Erythroblast (primary cell): Measurements from ENCODE around the gene B4GALNT3.

ENCODE experiments used
- DNase-seq, 2 experiments: peaks; one replicate each; lab custom pipeline; 2025; lab: John Stamatoyannopoulos, UW
- GATA1 ChIP-seq: IDR thresholded peaks from 2 replicates; pipeline ENCODE4 v1.6.1; 2011; ENCODE audit warnings: low read depth, mild to moderate bottlenecking, control low read depth, low read length, moderate library complexity
- POLR2A ChIP-seq: IDR thresholded peaks from 2 replicates; pipeline ENCODE4 v1.6.1; 2011; ENCODE audit warnings: mild to moderate bottlenecking, low read length

Gene B4GALNT3

GRCh38 chr12:460261-461230 lies 807 bp downstream of the B4GALNT3 start:
- DNase-seq = no peak
- TF ChIP-seq POLR2A (no peak), GATA1 (no peak)

- TF ChIP-seq GATA1 (no peak), POLR2A (no peak)
- DNase-seq = no peak
Observed at GRCh38 chr12:461425-461824, 1.7 kb downstream of the B4GALNT3 start.

DNA sequence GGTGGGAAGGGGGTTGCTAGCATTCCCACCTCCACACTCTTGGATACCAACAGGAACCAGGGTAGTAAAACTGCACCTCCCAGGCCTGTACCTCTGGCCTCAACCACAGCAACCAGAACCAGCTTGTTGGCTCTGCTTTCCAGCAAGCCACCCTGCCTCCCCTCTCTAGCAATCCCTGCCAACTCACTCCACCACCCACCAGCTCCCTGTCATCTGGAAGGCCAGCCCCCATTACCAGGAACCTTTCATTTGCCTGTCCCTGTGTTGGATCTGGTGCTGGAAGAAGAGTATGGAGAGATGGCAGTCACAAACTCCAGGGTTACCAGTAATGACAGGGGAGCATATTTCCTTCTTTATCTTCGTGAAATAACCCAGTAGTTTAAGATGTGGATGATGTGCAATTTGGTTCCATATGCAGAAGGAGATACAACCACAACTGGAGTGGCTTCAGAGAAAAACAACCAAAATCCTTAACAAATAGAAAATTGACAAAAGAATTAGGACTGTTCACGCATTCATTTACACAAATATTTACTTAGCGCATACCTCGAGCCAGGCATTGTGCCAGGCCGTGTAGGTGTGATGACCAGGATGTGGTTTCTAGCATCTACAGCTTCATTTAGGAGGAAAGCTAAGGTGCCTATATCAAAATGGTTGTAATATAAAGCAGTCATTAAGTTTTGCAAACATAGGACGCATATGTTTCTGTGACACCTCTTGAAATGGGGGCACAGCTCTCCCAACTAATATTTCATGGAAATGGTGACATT lies 3.4 kb downstream of the B4GALNT3 start:
- TF ChIP-seq GATA1 (no peak), POLR2A (no peak)
- no peak for DNase-seq

DNA sequence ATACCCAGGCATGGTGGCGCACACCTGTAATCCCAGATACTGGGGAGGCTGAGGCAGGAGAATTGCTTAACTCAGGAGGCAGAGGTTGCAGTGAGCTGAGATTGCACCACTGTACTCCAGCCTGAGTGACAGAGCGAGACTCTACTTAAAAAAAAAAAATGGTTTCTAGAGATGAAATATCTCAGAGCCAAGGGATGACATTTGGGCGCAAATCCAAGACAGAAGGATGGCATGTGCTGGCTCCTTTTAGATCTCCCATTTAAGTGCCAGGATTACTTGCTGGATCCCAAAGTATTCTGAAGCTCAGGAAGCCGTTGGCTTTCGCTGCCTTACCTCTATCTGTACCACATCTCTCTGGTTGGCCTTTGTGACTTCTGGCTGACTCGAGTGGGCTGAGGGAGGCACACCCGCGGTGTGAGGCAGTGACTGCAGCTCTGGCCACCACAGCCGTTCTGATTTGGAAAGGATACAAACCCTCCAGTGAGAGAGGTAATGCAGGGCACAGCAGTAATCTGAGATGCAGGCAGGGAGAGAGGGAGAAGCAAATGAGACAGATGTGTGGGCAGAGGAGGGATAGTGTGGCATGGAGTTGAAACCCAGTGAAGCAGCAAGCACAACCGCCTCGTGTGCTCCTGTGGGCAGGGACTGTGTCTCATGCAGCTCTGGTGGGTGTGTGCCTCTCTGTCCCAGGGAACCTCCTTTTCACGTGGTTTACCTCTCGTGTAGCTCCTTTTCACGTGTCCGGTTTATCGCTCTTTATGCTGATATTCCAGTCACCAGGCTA lies 4.9 kb downstream of the B4GALNT3 start:
- no peak for DNase-seq
- no peak for TF ChIP-seq POLR2A
- no peak for TF ChIP-seq GATA1

DNA sequence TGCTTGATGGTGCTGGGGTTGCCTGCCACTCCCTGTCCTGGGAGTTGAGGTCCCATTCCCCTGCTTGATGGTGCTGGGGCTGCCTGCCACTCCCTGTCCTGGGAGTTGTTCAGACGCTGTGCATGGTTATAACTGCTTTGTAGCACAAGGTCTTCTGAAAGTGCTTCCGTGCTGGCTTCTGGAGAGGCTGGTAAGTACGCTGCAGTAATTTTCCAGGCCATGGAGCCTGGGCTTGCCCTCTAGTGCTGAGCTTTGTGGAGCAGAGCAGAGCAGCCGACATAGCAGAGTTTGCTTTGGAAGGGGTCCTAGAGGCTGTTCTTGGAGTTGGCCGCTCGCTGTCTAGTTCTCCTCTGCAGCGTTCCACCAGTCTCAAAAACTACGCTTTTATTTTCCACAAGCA lies 6.3 kb downstream of the B4GALNT3 start:
- DNase-seq = no peak
- TF ChIP-seq POLR2A (no peak), GATA1 (no peak)

DNA sequence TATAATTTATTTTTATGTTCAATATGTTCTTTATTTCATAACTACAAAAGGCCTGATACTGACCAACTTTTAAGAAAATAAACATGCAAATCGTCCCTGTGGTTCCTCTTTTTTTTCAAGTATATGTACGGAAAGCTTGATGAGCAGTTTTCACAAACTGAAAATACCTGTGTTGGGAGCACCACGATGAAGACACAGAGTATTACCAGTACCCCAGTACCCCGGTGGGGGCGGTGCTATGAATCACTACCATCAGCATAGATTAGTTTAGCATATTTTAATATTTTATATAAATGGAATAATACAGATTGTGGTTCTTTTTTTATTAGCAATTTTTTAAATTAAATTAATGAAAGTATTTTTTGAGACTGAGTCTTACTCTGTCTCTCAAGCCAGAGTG lies 7.0 kb downstream of the B4GALNT3 start:
- DNase-seq = no peak
- no peak for TF ChIP-seq GATA1

DNA sequence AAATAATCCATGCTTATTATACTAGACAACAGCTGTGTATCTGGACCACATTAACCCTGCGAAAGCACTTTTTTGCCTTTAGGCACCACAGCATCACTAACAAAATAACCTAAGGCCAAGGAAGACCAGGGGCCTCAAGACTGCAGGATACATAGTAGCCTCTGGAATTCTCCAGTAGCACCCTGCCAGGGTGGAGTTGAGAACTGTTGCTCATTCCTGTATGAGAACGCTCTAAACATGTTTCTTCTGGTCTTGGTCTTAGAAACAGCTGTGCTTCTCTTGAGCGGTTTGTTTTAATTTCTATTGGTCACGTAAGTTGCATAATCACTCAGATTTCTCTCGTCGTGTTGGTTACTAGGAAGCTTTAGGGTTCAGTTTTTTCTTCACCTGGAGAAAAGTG lies 7.9 kb downstream of the B4GALNT3 start:
- TF ChIP-seq POLR2A (no peak), GATA1 (no peak)
- DNase-seq = no peak

DNA sequence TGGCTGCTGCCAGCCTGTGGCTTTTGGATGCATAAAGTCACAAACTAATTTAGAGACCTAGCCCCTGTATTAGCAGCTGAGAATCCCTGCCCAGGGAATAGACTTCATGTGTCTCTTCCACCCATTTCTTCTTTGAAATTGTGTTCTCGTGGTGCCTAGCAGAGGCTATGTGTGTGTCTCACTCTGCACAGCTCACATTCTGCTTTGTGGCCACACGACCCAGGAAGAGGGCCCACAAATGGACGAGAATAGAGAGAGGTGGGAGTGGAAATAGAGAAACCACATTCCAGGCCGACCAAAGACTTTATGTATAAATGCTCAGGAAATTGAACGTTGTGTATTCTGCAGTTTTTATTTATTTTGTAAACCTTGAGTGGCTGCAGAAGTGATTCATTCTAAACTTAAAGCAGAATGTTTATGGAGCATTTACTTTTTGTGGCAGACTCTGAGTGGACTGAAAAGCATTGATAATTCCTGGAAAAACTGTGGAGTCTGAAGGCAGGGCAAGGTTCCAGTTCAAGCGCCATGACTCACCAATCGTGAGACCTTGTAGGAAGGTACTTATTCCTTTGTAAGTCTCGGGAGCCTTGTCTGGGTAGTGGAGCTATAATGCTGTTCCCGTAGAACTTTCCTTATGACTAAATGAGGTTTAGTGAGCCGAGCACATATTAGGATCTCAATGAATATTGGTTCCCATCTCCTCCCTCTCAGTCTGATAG lies 9.1 kb downstream of the B4GALNT3 start:
- no peak for DNase-seq
- no peak for TF ChIP-seq POLR2A
- no peak for TF ChIP-seq GATA1

GRCh38 chr12:470133-470532 lies 10.4 kb downstream of the B4GALNT3 start:
- DNase-seq = no peak
- TF ChIP-seq GATA1 (no peak), POLR2A (no peak)

DNA sequence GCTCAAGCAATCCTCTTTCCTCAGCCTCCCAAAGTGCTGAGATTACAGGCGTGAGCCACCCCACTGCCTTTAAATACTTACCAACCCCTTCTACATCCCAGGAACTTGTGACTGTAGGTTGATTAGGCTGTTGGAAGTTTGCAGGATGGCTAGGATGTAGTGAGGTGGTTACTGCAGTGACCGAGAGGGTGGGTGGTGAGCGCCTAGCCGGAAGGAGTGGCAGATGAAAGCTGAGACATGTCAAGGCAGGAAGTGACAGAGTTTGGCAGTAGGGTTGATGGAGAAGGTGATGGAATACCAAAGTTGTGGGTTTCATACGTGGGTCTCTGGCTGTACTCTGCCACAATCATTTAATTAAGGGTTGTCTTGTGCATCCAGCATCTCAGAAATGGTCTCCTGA lies 13.5 kb downstream of the B4GALNT3 start:
- no peak for TF ChIP-seq GATA1
- no peak for TF ChIP-seq POLR2A
- DNase-seq = no peak

- no peak for DNase-seq
- TF ChIP-seq GATA1 (no peak), POLR2A (no peak)
Observed at GRCh38 chr12:473863-474577, 14.3 kb downstream of the B4GALNT3 start.

DNA sequence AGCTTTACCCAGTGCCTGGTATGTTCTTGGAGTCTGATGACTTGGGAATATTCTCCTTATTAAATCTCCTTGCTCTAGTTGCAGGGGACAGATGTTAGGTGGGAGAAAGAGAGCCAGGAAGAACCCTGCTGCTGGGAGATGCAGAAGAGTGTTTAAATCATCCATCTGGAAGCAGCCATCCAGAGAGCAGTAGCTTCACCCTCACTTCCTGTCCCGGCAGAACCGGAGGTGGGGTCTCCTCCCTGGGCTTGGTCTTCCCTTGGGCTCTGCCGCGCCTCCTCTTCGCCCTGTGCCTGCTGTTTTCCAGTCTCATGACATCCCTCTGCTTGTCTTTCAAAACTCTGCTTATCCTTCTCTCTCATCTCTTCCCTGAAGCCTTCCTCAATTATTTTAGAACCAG lies 15.5 kb downstream of the B4GALNT3 start:
- TF ChIP-seq GATA1 (no peak), POLR2A (no peak)
- no peak for DNase-seq

DNA sequence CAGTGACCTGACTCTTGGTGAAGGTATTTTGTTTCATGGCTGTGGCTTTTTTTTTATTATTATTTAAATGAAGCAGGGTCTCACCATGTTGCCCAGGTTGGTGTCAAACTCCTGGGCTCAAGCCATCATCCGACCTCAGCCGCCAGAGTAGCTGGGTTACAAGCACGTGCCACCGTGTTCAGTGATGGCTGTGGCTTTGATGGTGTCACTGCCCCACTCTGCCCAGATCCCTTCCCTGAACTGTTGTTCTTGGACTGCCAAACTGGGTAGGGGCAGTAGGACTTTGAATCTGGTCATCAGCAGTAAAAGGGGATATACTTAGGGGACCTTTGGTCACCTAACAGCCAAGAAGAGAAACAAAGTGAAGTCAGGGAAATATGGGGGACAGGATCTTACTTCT lies 19.4 kb downstream of the B4GALNT3 start:
- no peak for TF ChIP-seq GATA1
- no peak for TF ChIP-seq POLR2A
- no peak for DNase-seq
